Measurements from ENCODE around the gene ZNF438.

- no peak for TF ChIP-seq CTCF (IDR thresholded peaks at IDR 0.05 in 2 of 3, conservative IDR thresholded peaks at IDR 0.05 in 1 of 3; ENCODE audit: control insufficient read depth in 2 of 3, extremely low read depth in 1 of 3, insufficient read depth in 1 of 3, low read depth in 3 of 3, low read length in 3 of 3)
- no peak for TF ChIP-seq ZBTB11 (CRISPR knock-in tag; IDR thresholded peaks at IDR 0.05)
- no peak for TF ChIP-seq POLR2AphosphoS5 (IDR thresholded peaks at IDR 0.05; ENCODE audit: low read length)
- TF ChIP-seq ETV6 (conservative IDR thresholded peaks at IDR 0.05 in 1 of 2, IDR thresholded peaks at IDR 0.05 in 1 of 2; ENCODE audit: borderline replicate concordance in 1 of 2, low read depth in 1 of 2) = no peak
- no peak for TF ChIP-seq SIN3A (IDR thresholded peaks at IDR 0.05; ENCODE audit: low read depth, low read length)
Observed at GRCh38 chr10:30829901-30830300, 201.8 kb downstream of the ZNF438 start.
